ENCODE measurements around the gene DNAI2.

DNA sequence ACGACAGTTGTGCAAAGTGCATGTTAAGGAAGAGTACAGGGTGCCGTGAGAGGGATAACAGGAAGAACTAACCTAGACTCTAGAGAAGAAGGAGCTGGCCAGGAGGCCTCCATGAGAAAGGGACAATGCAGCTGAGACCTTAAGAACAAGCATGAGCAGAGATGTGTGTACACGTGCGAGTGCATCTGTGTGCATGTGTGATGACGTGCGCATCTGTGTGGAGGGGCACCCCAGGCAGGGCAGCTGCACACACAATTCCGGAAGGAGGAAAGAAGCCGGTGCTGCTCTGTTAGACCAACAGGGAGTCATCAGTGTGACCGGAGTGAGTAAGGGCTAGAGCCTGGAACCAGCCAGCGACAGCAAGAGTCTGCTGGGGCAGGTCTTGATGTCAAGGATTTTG is 44.4 kb downstream of the DNAI2 start:
- TF ChIP-seq HDAC6 (IDR thresholded peaks at IDR 0.05; ENCODE audit: low read depth, low read length) (no peak), BRD9 (IDR thresholded peaks at IDR 0.05; ENCODE audit: low read depth, partially characterized antibody) (no peak), LARP7 (IDR thresholded peaks at IDR 0.05) (no peak), EZH2 (IDR thresholded peaks at IDR 0.05; ENCODE audit: borderline replicate concordance, low read depth, low read length) (no peak), SPI1 (IDR thresholded peaks at IDR 0.05; ENCODE audit: borderline replicate concordance, low read depth, low read length) (no peak), TAF1 (IDR thresholded peaks at IDR 0.05; ENCODE audit: control insufficient read depth, extremely low read depth, insufficient read depth, low read length, severe bottlenecking) (no peak)
- TF ChIP-seq, protein P1, sequence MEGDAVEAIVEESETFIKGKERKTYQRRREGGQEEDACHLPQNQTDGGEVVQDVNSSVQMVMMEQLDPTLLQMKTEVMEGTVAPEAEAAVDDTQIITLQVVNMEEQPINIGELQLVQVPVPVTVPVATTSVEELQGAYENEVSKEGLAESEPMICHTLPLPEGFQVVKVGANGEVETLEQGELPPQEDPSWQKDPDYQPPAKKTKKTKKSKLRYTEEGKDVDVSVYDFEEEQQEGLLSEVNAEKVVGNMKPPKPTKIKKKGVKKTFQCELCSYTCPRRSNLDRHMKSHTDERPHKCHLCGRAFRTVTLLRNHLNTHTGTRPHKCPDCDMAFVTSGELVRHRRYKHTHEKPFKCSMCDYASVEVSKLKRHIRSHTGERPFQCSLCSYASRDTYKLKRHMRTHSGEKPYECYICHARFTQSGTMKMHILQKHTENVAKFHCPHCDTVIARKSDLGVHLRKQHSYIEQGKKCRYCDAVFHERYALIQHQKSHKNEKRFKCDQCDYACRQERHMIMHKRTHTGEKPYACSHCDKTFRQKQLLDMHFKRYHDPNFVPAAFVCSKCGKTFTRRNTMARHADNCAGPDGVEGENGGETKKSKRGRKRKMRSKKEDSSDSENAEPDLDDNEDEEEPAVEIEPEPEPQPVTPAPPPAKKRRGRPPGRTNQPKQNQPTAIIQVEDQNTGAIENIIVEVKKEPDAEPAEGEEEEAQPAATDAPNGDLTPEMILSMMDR (IDR thresholded peaks at IDR 0.05 in 2 of 3, conservative IDR thresholded peaks at IDR 0.05 in 1 of 3; ENCODE audit: insufficient read depth in 2 of 3, low read depth in 1 of 3, low read length in 3 of 3) = no peak

Measured in K562 (cell line).